OCI-LY7 (cell line): ENCODE measurements around the gene PNMA6F. TPM values are rescaled to one million over a fixed set of nuclear protein-coding genes. Genes with fewer than 3 reads are reported as not detected.

Experiments used
- BruUV-seq: library from RNA; stranded (reverse); fragments of 400-500 nt; replicated peaks from 2 replicates; lab custom pipeline; 2021; lab: Mats Ljungman, UMichigan
- CTCF ChIA-PET: fragments of 300-600 bp; sonication (Branson Sonifier 250); formaldehyde crosslinking; loops from one replicate; lab custom pipeline; 2022; ENCODE audit warnings: antibody characterized with exemption; ENCODE audit not compliant: unreplicated experiment; lab: Charles Lee
- POLR2A ChIA-PET: fragments of 300-600 bp; sonication (Branson Sonifier 250); formaldehyde crosslinking; loops from one replicate; lab custom pipeline; 2022; ENCODE audit warnings: antibody characterized with exemption; lab: Charles Lee
- DNase-seq: peaks from one replicate; pipeline ENCODE4 v3.0.0-alpha.2; 2015; ENCODE audit warnings: low spot score
- H2AFZ ChIP-seq: fragments of 200-600 bp; sonication (generic), shearing (Covaris generic); 2 replicates; pipeline ENCODE4 v1.6.1; 2014; ENCODE audit warnings: mild to moderate bottlenecking, antibody characterized with exemption, low read length, moderate library complexity
- H3K27ac ChIP-seq: fragments of 200-600 bp; sonication (generic); 2 replicates; pipeline ENCODE4 v1.5.1; 2014; ENCODE audit warnings: mixed run types, low read depth, mild to moderate bottlenecking, moderate library complexity, low read length, inconsistent platforms; ENCODE audit not compliant: poor library complexity, severe bottlenecking
- H3K36me3 ChIP-seq: fragments of 200-600 bp; sonication (generic); 2 replicates; pipeline ENCODE4 v1.6.1; 2014; ENCODE audit warnings: mild to moderate bottlenecking, antibody characterized with exemption, low read length, moderate library complexity, mixed read lengths; ENCODE audit not compliant: insufficient read depth
- H3K4me1 ChIP-seq: fragments of 200-600 bp; sonication (generic); 2 replicates; pipeline ENCODE4 v1.5.1; 2014; ENCODE audit warnings: mild to moderate bottlenecking, low read length; ENCODE audit not compliant: insufficient read depth, poor library complexity, severe bottlenecking
- H3K4me2 ChIP-seq: fragments of 200-600 bp; sonication (generic); 2 replicates; pipeline ENCODE4 v1.6.1; 2014; ENCODE audit warnings: mild to moderate bottlenecking, low read length
- H3K4me3 ChIP-seq: fragments of 200-600 bp; sonication (generic); 2 replicates; pipeline ENCODE4 v1.5.1; 2014; ENCODE audit warnings: mild to moderate bottlenecking, low read depth, low read length; ENCODE audit not compliant: poor library complexity, severe bottlenecking
- H3K79me2 ChIP-seq: fragments of 200-600 bp; sonication (generic); 2 replicates; pipeline ENCODE4 v1.6.1; 2016; ENCODE audit warnings: low read depth, mild to moderate bottlenecking, low read length, moderate library complexity, mixed read lengths; ENCODE audit not compliant: insufficient read depth
- H3K9me2 ChIP-seq: fragments of 200-600 bp; sonication (generic); 2 replicates; pipeline ENCODE4 v1.6.1; 2016; ENCODE audit warnings: mild to moderate bottlenecking, low read length, mixed read lengths; ENCODE audit not compliant: insufficient read depth
- H3K9me3 ChIP-seq: fragments of 200-600 bp; sonication (generic); 2 replicates; pipeline ENCODE4 v1.6.1; 2014; ENCODE audit warnings: mild to moderate bottlenecking, mixed run types, low read length, mixed read lengths
- H4K20me1 ChIP-seq: fragments of 200-600 bp; sonication (generic); 2 replicates; pipeline ENCODE4 v1.6.1; 2014; ENCODE audit warnings: mild to moderate bottlenecking, antibody characterized with exemption, low read length, moderate library complexity, mixed read lengths; ENCODE audit not compliant: insufficient read depth
- EZH2phosphoT487 ChIP-seq: fragments of 200-600 bp; sonication (generic); IDR thresholded peaks from 2 replicates; pipeline ENCODE4 v1.6.1; 2018; ENCODE audit warnings: low read depth, borderline replicate concordance, mild to moderate bottlenecking, mixed run types, antibody characterized with exemption, low read length, moderate library complexity, mixed read lengths
- intact Hi-C: fragments of 100-400 bp; cut with micrococcal nuclease; formaldehyde crosslinking; loops from one replicate; pipeline ENCODE4 v1.10.0; 2022; ENCODE audit not compliant: unreplicated experiment
- total RNA-seq, 2 experiments: library from RNA; depleted of rRNA in 1 of 2; stranded (reverse); fragments of >200 nt in 1 of 2; shearing (Covaris generic) in 1 of 2; gene quantifications; 2 replicates each; pipeline ENCODE4 v1.2.3, GENCODE V29; 2014 to 2022
- TF ChIP-seq, protein P1 (sequence below): fragments of 200-600 bp; sonication (generic); conservative IDR thresholded peaks from 2 replicates; pipeline ENCODE4 v1.5.1; 2014; ENCODE audit warnings: mild to moderate bottlenecking, antibody characterized with exemption, low read length, moderate library complexity, mixed read lengths

Gene PNMA6F
- total RNA-seq, 2 experiments from 2014 or later = not detected

DNA sequence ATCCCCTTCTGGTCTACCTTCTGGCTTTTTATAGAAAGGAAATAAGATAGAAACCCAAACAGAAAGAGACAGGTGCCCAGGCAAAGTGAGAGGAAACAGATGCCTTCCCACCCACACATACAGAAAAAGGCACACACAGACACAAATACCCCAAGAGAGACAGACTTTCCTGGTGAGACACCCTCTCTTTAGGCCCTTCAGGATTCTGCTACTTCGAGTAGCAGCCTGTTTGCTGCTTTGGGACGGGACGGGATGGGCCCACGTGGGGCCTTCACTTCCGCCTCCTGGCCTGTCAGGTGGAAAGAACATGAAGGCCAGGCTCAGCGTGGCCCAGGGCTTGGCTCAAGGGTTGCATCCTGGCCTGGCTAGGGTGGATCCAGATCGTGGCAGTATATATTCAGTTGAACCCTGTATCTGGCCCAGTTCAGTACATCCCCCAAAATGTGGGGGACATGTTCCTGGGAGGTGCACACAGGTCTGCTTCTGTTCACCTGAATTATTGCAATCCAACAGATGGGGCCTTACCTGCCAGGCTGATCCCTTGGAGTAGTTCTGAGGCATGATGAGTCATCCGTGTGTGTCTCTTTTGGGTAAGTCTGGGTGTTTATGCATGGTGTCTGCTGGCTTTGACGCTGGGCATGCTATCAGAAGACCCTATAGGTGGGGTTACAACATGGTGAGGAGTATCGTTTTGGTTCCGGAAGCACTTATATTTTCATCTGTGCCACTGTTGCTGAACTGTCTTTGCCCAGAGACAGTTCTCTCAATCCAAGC is 14.7 kb upstream of the PNMA6F start:
- Histone ChIP-seq H3K79me2 (no peaks in the 10 kb centered on the region), H3K36me3 (peaks cover 37% of the 10 kb centered on the region), H4K20me1 (no peaks in the 10 kb centered on the region; the same call in 1 of the 2 replicates), H3K9me2 (no peaks in the 10 kb centered on the region; the same call in 1 of the 2 replicates), H3K9me3 (no peaks in the 10 kb centered on the region), H3K4me3 (peak overlapping the region; percentile 84), H3K4me2 (peak overlapping the region; percentile 70), H3K27ac (peak overlapping the region; percentile 47), H3K4me1 (peaks cover 40% of the 10 kb centered on the region), H2AFZ (no peak overlapping the region)
- intact Hi-C loops = no loop called here
- ChIA-PET POLR2A (no interaction called here), CTCF (no interaction called here)
- peak; percentile 54 for DNase-seq
- no peak for TF ChIP-seq EZH2phosphoT487
- TF ChIP-seq, protein P1, sequence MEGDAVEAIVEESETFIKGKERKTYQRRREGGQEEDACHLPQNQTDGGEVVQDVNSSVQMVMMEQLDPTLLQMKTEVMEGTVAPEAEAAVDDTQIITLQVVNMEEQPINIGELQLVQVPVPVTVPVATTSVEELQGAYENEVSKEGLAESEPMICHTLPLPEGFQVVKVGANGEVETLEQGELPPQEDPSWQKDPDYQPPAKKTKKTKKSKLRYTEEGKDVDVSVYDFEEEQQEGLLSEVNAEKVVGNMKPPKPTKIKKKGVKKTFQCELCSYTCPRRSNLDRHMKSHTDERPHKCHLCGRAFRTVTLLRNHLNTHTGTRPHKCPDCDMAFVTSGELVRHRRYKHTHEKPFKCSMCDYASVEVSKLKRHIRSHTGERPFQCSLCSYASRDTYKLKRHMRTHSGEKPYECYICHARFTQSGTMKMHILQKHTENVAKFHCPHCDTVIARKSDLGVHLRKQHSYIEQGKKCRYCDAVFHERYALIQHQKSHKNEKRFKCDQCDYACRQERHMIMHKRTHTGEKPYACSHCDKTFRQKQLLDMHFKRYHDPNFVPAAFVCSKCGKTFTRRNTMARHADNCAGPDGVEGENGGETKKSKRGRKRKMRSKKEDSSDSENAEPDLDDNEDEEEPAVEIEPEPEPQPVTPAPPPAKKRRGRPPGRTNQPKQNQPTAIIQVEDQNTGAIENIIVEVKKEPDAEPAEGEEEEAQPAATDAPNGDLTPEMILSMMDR = no peak
- BruUV-seq = TSS peak; percentile 52

DNA sequence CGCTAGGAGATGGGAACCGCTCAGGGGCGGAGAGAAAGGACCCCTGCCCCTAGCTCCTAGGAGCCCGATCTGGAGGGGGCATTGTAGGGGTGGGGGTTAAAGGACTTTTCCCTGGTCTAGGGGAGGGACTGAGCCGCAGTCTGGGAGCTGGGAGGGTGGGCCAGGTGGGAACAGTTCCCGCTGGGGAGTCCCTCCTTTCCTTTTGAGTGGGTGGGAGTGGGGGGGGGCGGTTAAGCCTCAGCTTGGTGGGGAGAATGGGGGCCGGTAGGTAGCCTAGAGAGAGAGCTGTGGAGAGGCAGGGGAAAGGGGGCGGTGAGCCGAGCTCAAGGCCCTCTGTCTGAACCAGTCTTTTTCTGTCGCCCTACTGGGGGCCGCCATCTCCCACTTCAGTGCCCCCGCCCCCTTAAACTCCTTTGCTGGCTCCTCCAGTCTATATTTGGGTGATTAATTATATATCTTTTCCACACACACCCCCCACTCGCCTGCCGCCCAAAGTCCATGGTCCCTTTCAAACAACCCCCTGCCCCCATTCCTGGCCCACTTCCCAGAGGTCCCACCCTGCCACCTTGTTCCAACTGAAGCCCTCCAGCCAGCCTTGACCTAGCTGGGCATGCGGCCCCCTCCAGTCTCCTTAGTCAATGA is 13.2 kb upstream of the PNMA6F start:
- H2AFZ ChIP-seq = no peak overlapping the region
- no peaks in the 10 kb centered on the region for H3K9me3 ChIP-seq
- TF ChIP-seq, protein P1 = no peak
- no peak for TF ChIP-seq EZH2phosphoT487
- BruUV-seq = no TSS peak
- no peaks in the 10 kb centered on the region for H3K79me2 ChIP-seq
- POLR2A ChIA-PET = interaction anchor here (1.7 kb wide), 1 partner anchor 41 kb away, joined by 6 read pairs; no protein-coding TSS in a partner anchor
- intact Hi-C loops = no loop called here
- H3K36me3 ChIP-seq = peaks cover 29% of the 10 kb centered on the region
- H3K4me1 ChIP-seq = peaks cover 40% of the 10 kb centered on the region
- H3K4me2 ChIP-seq = peak overlapping the region; percentile 70
- no peaks in the 10 kb centered on the region; the same call in 1 of the 2 replicates for H4K20me1 ChIP-seq
- H3K4me3 ChIP-seq = peak overlapping the region; percentile 84
- no peak for DNase-seq
- H3K9me2 ChIP-seq = no peaks in the 10 kb centered on the region; the same call in 1 of the 2 replicates
- H3K27ac ChIP-seq = no peak overlapping the region
- CTCF ChIA-PET = no interaction called here
